Measurements from ENCODE around the gene VCL. TPM values are rescaled to one million over a fixed set of nuclear protein-coding genes. Genes with fewer than 3 reads are reported as not detected.
"Not testable (repeated sequence)": the region's sequence is repeated elsewhere in the genome, so short reads cannot be mapped to it uniquely, and the experiment has no call there.

VCL gene
- total and polyA plus RNA-seq, 2 of the 8 experiments (the other 6 are each of a cell fraction or from before 2014, with no cell fraction given) = 119 to 377 TPM

DNA sequence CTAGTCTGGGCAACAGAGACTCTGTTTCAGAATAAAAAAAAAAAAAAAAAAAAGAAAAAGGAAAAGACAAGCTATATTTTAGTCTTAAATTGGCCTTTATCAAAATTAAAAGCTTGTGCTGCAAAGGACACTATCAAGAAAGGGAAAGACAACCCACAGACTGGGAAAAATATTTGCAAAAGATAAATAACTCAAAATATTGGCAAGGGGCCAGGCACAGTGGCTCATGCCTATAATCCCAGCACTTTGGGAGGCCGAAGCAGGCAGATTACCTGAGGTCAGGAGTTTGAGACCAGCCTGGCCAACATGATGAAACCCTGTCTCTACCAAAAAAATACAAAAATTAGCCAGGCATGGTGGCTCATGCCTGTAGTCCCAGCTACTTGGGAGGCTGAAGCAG, 34.3 kb downstream of the VCL start:
- H2AFZ ChIP-seq (ENCODE audit: low read length); H3K23me2 ChIP-seq (ENCODE audit: low read depth, low read length); H3K27me3 ChIP-seq (replicated peaks in 1 of 4; ENCODE audit: control insufficient read depth in 3 of 4, extremely low read depth in 1 of 4, insufficient read depth in 3 of 4, low read length in 3 of 4); H3K23ac ChIP-seq (ENCODE audit: insufficient read length); H3K14ac ChIP-seq (ENCODE audit: insufficient read length); H4K5ac ChIP-seq (ENCODE audit: insufficient read length, low read depth, low read length); H3K9me3 ChIP-seq (ENCODE audit: insufficient read depth in 2 of 2, low read depth in 1 of 2, low read length in 1 of 2); H2BK5ac ChIP-seq (ENCODE audit: low read depth, low read length); H3K36me3 ChIP-seq (ENCODE audit: control insufficient read depth in 2 of 4, insufficient read depth in 4 of 4, low read length in 3 of 4); H4K20me1 ChIP-seq (replicated peaks in 1 of 2; ENCODE audit: control insufficient read depth in 1 of 2, insufficient read depth in 2 of 2, low read length in 2 of 2); DNase-seq (ENCODE audit: low read depth in 1 of 2, low spot score in 2 of 2); H3K79me1 ChIP-seq (ENCODE audit: low read depth, low read length); H3K9ac ChIP-seq (replicated peaks in 1 of 4; ENCODE audit: extremely low read depth in 1 of 4, low read depth in 3 of 4, low read length in 3 of 4); H3K4me2 ChIP-seq (ENCODE audit: insufficient read depth in 1 of 2, low read depth in 2 of 2, low read length in 2 of 2); H2BK20ac ChIP-seq (ENCODE audit: low read length); H2AK5ac ChIP-seq (ENCODE audit: low read depth, low read length); H2BK15ac ChIP-seq (ENCODE audit: low read length); H4K91ac ChIP-seq (replicated peaks; ENCODE audit: insufficient read length, low read length); FAIRE-seq; H2BK120ac ChIP-seq (replicated peaks; ENCODE audit: low read depth, low read length); H4K8ac ChIP-seq (ENCODE audit: extremely low read depth, insufficient read depth, low read length); H3K18ac ChIP-seq (ENCODE audit: extremely low read depth, low read length); H3K4ac ChIP-seq (replicated peaks; ENCODE audit: insufficient read length, low read depth, low read length); H3K27ac ChIP-seq (ENCODE audit: low read depth, low read length); H3K4me3 ChIP-seq (ENCODE audit: extremely low read depth in 1 of 4, insufficient read depth in 2 of 4, low read depth in 3 of 4, low read length in 4 of 4); H3K56ac ChIP-seq (replicated peaks; ENCODE audit: insufficient read length, low read depth, low read length); H2BK12ac ChIP-seq (ENCODE audit: low read depth, low read length): not testable (repeated sequence)
- peaks cover 0 to 13% (median 6%) of the 10 kb centered on the region in 4 experiments; a peak in 4 of 7 replicates for H3K4me1 ChIP-seq (replicated peaks in 1 of 4; ENCODE audit: control insufficient read depth in 3 of 4, insufficient read depth in 4 of 4, low read length in 3 of 4)
- WGBS, 2 experiments (ENCODE audit: extremely low coverage in 1 of 2, insufficient coverage in 1 of 2, insufficient read length in 1 of 2, insufficient replicate concordance in 2 of 2, low coverage in 1 of 2, low lambda C conversion rate in 2 of 2, missing lambda C conversion rate in 1 of 2) = 100% methylated on average over 1 of the region's 1 CpG; no CpG with 5 or more reads in 1 of the 2 experiments
- ChIA-PET CTCF (ENCODE audit: partially characterized antibody) (interaction anchor here (1.5 kb wide), 1 partner anchor 77 kb away, joined by 3 read pairs; no protein-coding TSS in a partner anchor), POLR2A (ENCODE audit: partially characterized antibody) (interaction anchor here (0.6 to 1.3 kb wide), 6 partner anchors 24 to 124 kb away, joined by 3 to 4 read pairs (median 3); no protein-coding TSS in a partner anchor)
- H3K79me2 ChIP-seq (ENCODE audit: control insufficient read depth in 1 of 2, insufficient read depth in 2 of 2, low read length in 2 of 2) = peaks cover 2 to 84% of the 10 kb centered on the region in 2 experiments; a peak in 3 of 4 replicates

Measured in H1 (cell line).